HCT116 (cell line): ENCODE results near the gene TFF1.

Experiments
- ATF3 ChIP-seq: IDR thresholded peaks from 2 replicates; pipeline ENCODE4 v1.6.1; 2012
- CTCF ChIP-seq, 3 experiments: fragments of 200-600 bp in 1 of 3; sonication (generic) in 1 of 3; IDR thresholded peaks in 2 of 3; conservative IDR thresholded peaks in 1 of 3; 2 replicates each; pipeline ENCODE4 v1.5.1; 2012 to 2017; ENCODE audit warnings: low read depth in 2 of 3, low read length in 2 of 3, antibody characterized with exemption in 1 of 3, borderline replicate concordance in 1 of 3, control low read depth in 1 of 3, mild to moderate bottlenecking in 1 of 3, mixed read lengths in 1 of 3, mixed run types in 1 of 3, moderate library complexity in 1 of 3; ENCODE audit not compliant: insufficient read depth in 1 of 3
- EGR1 ChIP-seq: IDR thresholded peaks from 2 replicates; pipeline ENCODE4 v1.6.1; 2012; ENCODE audit warnings: low read depth
- ELF1 ChIP-seq: IDR thresholded peaks from 2 replicates; pipeline ENCODE4 v1.6.1; 2012; ENCODE audit warnings: low read depth, borderline replicate concordance
- MAX ChIP-seq: IDR thresholded peaks from 2 replicates; pipeline ENCODE4 v1.6.1; 2012
- POLR2A ChIP-seq: IDR thresholded peaks from 2 replicates; pipeline ENCODE4 v1.7.0; 2011; ENCODE audit warnings: borderline replicate concordance; ENCODE audit not compliant: insufficient read depth, insufficient read length; ENCODE audit errors: extremely low read depth
- POLR2AphosphoS5 ChIP-seq: IDR thresholded peaks from 2 replicates; pipeline ENCODE4 v1.6.1; 2011; ENCODE audit warnings: mild to moderate bottlenecking, low read depth, low read length, moderate library complexity
- RAD21 ChIP-seq: IDR thresholded peaks from 2 replicates; pipeline ENCODE4 v1.6.1; 2012; ENCODE audit warnings: low read depth, mild to moderate bottlenecking
- SIN3A ChIP-seq: IDR thresholded peaks from 2 replicates; pipeline ENCODE4 v1.6.1; 2012; ENCODE audit warnings: low read depth
- SP1 ChIP-seq: IDR thresholded peaks from 2 replicates; pipeline ENCODE4 v1.6.1; 2012; ENCODE audit warnings: low read depth
- YY1 ChIP-seq: IDR thresholded peaks from 2 replicates; pipeline ENCODE4 v1.6.1; 2011; ENCODE audit warnings: low read length, low read depth, moderate library complexity, mild to moderate bottlenecking; ENCODE audit not compliant: insufficient replicate concordance; ENCODE audit errors: extremely low read depth
- ZBTB33 ChIP-seq: IDR thresholded peaks from 2 replicates; pipeline ENCODE4 v1.6.1; 2011; ENCODE audit warnings: mild to moderate bottlenecking, low read length, moderate library complexity; ENCODE audit not compliant: insufficient replicate concordance; ENCODE audit errors: extremely low read depth
- ZFX ChIP-seq: fragments of 450-650 bp; IDR thresholded peaks from 2 replicates; pipeline ENCODE4 v1.6.1; 2017

GRCh38 chr21:42357307-42357706, 9.0 kb downstream of the TFF1 start:
- TF ChIP-seq CTCF (IDR thresholded peaks at IDR 0.05 in 2 of 3, conservative IDR thresholded peaks at IDR 0.05 in 1 of 3; ENCODE audit: borderline replicate concordance in 1 of 3, insufficient read depth in 1 of 3, low read depth in 2 of 3, low read length in 2 of 3) (no peak), YY1 (no peak), RAD21 (no peak), EGR1 (no peak), MAX (no peak), POLR2AphosphoS5 (no peak), SIN3A (no peak), SP1 (no peak), POLR2A (no peak), ZBTB33 (no peak), ELF1 (no peak), ATF3 (no peak), ZFX (no peak)
